Progenitor cell of endocrine pancreas (in vitro differentiated cells): Measurements from ENCODE around the gene PRKACA. TPM values are rescaled to one million over a fixed set of nuclear protein-coding genes. Genes with fewer than 3 reads are reported as not detected.
A peak's percentile ranks its signal among the peaks of the same experiment; 100 is the strongest.

Experiments
- DNase-seq: peaks from one replicate; pipeline ENCODE4 v3.0.0; 2021; ENCODE audit warnings: low spot score; ENCODE audit not compliant: unreplicated experiment
- H3K27ac Mint-ChIP-seq: 2 replicates; pipeline ENCODE4 v1.8.0; 2021; ENCODE audit warnings: mild to moderate bottlenecking, moderate library complexity, mixed read lengths
- H3K27me3 Mint-ChIP-seq: 2 replicates; pipeline ENCODE4 v1.8.0; 2021; ENCODE audit warnings: mixed read lengths
- H3K36me3 Mint-ChIP-seq: 2 replicates; pipeline ENCODE4 v1.8.0; 2022; ENCODE audit warnings: mixed read lengths; ENCODE audit not compliant: insufficient read depth
- H3K4me1 Mint-ChIP-seq: 2 replicates; pipeline ENCODE4 v1.8.0; 2021; ENCODE audit warnings: low read depth, mixed read lengths
- H3K4me3 Mint-ChIP-seq: 2 replicates; pipeline ENCODE4 v1.8.0; 2021; ENCODE audit warnings: low read depth, mild to moderate bottlenecking, moderate library complexity, mixed read lengths
- H3K9me3 Mint-ChIP-seq: 2 replicates; pipeline ENCODE4 v1.8.0; 2021; ENCODE audit warnings: low read depth, mixed read lengths
- total RNA-seq: library from RNA; stranded (reverse); gene quantifications from 2 replicates; pipeline ENCODE4 v1.2.1, GENCODE V29; 2021
- TF ChIP-seq, protein P1 (sequence below): fragments of 200-600 bp; sonication (generic); IDR thresholded peaks from one replicate; pipeline ENCODE4 v1.5.0; 2021; ENCODE audit warnings: antibody characterized with exemption, mild to moderate bottlenecking; ENCODE audit not compliant: unreplicated experiment

PRKACA gene
- total RNA-seq, 1 donor from 2014 or later, result 87.4 TPM

DNA sequence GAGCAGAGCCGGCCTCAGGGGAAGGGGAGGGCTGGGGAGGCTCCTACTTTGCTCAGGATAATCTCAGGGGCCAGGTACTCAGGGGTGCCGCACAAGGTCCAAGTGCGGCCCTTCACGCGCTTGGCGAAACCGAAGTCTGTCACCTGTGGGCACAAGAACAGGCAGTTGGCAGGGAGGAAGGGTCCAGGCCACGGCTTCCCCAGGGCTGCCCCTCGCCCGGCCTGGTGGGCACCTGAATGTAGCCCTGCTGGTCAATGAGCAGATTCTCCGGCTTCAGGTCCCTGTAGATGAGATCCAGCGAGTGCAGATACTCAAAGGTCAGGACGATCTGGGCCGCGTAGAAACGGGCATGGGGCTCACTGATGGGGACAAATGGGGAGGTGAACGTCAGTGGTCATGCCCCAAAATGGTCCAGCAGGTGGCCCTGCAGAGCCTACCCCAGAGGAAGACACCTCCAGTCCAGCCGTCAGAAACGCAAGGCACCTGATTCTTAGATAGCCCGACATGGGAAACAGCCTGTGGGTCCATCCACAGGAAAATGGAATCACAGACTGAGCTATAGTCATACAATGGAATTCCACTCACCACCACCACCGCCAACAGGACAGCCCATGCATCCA, 19.9 kb downstream of the PRKACA start:
- TF ChIP-seq, protein P1, sequence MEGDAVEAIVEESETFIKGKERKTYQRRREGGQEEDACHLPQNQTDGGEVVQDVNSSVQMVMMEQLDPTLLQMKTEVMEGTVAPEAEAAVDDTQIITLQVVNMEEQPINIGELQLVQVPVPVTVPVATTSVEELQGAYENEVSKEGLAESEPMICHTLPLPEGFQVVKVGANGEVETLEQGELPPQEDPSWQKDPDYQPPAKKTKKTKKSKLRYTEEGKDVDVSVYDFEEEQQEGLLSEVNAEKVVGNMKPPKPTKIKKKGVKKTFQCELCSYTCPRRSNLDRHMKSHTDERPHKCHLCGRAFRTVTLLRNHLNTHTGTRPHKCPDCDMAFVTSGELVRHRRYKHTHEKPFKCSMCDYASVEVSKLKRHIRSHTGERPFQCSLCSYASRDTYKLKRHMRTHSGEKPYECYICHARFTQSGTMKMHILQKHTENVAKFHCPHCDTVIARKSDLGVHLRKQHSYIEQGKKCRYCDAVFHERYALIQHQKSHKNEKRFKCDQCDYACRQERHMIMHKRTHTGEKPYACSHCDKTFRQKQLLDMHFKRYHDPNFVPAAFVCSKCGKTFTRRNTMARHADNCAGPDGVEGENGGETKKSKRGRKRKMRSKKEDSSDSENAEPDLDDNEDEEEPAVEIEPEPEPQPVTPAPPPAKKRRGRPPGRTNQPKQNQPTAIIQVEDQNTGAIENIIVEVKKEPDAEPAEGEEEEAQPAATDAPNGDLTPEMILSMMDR, result no peak
- DNase-seq, result no peak
- Mint-ChIP-seq H3K36me3 (peaks cover 21% of the 10 kb centered on the region), H3K4me3 (no peak overlapping the region), H3K4me1 (no peaks in the 10 kb centered on the region), H3K27ac (no peak overlapping the region), H3K9me3 (peaks cover 3% of the 10 kb centered on the region), H3K27me3 (no peaks in the 10 kb centered on the region)

DNA sequence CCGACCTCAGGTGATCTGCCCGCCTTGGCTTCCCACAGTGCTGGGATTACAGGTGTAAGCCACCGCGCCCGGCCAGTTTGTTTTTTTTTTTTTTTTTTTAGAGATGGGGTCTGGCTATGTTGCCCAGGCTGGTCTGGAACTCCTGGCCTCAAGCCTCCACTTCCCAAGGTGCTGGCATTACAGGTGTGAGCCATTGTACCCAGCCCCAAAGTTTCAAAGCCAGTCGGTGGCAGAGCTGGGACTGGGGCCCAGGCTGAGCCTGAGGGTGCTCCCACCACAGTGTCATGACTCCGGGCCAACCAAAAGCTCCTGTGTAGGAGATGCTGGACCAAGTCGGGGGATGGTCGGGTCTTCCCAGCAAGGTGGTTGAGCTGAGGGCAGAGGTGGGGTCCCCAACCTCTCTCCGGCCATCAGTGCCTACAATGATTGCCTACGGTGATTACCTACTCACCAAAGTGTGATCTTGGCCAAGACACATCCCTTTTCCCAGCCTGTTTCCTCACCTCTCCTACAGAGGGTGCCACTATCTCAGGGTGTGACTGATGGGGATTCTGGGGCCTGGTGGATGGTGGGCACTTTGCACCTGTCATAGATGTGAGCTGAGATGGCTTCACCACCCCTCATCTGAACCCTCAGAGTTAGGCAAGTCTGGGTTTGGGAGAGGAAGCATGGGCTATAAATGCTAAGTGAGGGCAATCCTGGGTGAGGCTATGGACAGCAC, 21.1 kb downstream of the PRKACA start:
- peaks cover 3% of the 10 kb centered on the region for H3K9me3 Mint-ChIP-seq
- no peaks in the 10 kb centered on the region for H3K27me3 Mint-ChIP-seq
- TF ChIP-seq, protein P1, result no peak
- peaks cover 7% of the 10 kb centered on the region for H3K4me1 Mint-ChIP-seq
- H3K36me3 Mint-ChIP-seq, result peaks cover 21% of the 10 kb centered on the region
- no peak for DNase-seq
- H3K27ac Mint-ChIP-seq, result no peak overlapping the region
- no peak overlapping the region for H3K4me3 Mint-ChIP-seq

DNA sequence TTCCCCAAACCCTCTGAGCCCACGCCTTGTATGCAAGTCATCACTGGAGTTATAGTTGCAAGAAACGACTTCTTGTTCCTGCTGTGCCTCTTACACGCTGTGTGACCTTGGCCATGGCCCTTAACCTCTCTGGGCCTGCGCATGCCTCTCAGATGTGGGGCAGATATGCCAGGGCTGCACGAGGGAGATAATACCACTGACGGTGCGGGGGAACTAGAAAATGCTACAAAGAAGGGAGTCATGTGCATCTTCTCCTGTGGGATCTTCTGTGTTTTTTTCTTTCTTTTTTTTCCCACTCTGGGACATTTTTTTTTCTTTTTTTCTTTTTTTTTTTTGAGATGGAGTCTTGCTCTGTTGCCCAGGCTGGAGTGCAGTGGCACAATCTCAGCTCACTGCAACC, 22.7 kb downstream of the PRKACA start:
- H3K4me1 Mint-ChIP-seq, result peaks cover 8% of the 10 kb centered on the region
- H3K4me3 Mint-ChIP-seq, result no peak overlapping the region
- H3K27ac Mint-ChIP-seq, result no peak overlapping the region
- TF ChIP-seq, protein P1, result no peak
- no peaks in the 10 kb centered on the region for H3K27me3 Mint-ChIP-seq
- no peak for DNase-seq
- H3K9me3 Mint-ChIP-seq, result peaks cover 3% of the 10 kb centered on the region
- peaks cover 18% of the 10 kb centered on the region for H3K36me3 Mint-ChIP-seq

DNA sequence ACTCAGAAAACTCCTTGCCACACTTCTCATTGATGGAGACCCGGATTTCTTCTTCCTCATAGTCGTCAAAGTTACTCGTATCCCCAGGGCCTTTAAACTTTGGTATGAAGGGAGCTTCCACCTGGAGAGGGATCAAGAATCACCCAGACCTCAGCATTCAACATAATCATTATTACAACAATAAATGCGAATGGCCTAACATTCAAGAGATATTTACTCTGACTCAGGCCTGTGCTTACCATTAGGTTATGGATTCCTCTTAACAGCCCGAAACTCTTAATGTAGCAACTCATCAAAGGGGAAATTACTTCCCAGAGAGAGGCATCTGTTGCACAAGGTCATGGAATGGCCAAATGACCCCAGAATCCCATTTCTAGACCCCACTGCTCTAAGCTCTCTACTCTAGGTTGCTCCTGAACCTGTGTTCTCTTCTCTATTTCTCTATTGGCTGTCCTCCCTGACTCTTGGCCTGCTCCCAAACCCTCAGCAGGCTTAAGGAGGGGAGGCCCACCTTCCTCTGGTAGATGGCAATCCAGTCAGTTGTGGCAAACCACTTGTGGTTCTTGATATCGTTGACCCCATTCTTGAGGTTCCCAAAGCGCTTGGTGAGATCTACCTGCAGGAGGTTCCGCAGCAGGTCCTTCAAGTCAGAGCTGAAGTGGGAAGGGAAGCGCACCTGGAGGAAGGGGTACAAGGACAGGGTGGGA, 24.3 kb downstream of the PRKACA start:
- H3K9me3 Mint-ChIP-seq, result peaks cover 3% of the 10 kb centered on the region
- peaks cover 3% of the 10 kb centered on the region for H3K27me3 Mint-ChIP-seq
- peak overlapping the region; percentile 40 for H3K4me3 Mint-ChIP-seq
- H3K36me3 Mint-ChIP-seq, result peaks cover 22% of the 10 kb centered on the region
- H3K4me1 Mint-ChIP-seq, result peaks cover 12% of the 10 kb centered on the region
- TF ChIP-seq, protein P1, result no peak
- no peak overlapping the region for H3K27ac Mint-ChIP-seq
- DNase-seq, result no peak

DNA sequence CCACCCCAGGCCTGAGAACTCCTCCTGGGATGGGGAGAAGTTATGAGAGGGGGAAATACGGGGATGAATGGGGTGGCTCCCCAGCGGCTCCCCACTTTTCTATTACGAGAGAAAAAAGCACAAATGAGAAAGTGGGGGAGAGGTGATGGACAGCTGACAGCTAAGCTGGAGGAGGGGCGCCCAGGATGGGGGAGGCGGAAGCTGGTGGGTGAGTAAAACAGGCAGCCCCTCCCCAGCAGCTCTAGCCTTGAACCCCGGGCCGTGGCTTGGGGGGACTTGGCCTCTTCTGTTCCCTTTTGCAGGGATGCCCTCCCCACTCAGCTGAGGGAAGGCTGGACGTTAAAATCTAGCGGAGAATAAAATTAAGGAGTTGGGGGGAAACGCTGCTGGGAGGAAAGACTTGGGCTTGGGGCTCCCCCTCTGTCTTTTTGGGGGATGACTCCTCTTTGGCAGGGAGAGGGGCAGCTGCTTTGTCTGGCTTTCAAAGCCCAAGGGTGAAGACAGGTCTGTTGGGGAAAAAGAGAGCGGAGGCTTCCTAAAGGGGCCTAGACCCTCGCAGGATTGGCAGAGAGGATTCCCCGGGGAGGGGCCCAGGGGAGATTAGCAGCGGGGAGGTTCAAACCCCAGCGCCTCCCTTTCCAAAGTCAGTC, 25.6 kb downstream of the PRKACA start:
- peaks cover 3% of the 10 kb centered on the region for H3K9me3 Mint-ChIP-seq
- H3K4me1 Mint-ChIP-seq, result peaks cover 12% of the 10 kb centered on the region
- peak overlapping the region; percentile 98 for H3K27ac Mint-ChIP-seq
- TF ChIP-seq, protein P1, result no peak
- peaks cover 22% of the 10 kb centered on the region for H3K36me3 Mint-ChIP-seq
- peak overlapping the region; percentile 96 for H3K4me3 Mint-ChIP-seq
- peaks cover 3% of the 10 kb centered on the region for H3K27me3 Mint-ChIP-seq
- DNase-seq, result no peak
